GM23338 (cell line): Measurements from ENCODE around the gene ADAP1. TPM values are rescaled to one million over a fixed set of nuclear protein-coding genes. Genes with fewer than 3 reads are reported as not detected.
A peak's percentile ranks its signal among the peaks of the same experiment; 100 is the strongest.

Experiments used
- ATAC-seq: fragments of 200-7000 bp; cut with Tn5 transposase; 3 replicates; pipeline ENCODE4 v1.9.1; 2020
- DNase-seq: peaks from one replicate; pipeline ENCODE4 v3.0.0-alpha.2; 2015; ENCODE audit warnings: low spot score
- H2AFZ ChIP-seq: fragments of 200-600 bp; sonication (generic); 2 replicates; pipeline ENCODE4 v1.8.0; 2016; ENCODE audit warnings: antibody characterized with exemption, mild to moderate bottlenecking, moderate library complexity
- H3F3A ChIP-seq: fragments of 200-600 bp; sonication (generic); replicated peaks from 2 replicates; pipeline ENCODE4 v1.8.0; 2017; ENCODE audit warnings: antibody characterized with exemption, mixed run types, low read depth
- H3K27ac ChIP-seq: fragments of 200-600 bp; sonication (generic); 2 replicates; pipeline ENCODE4 v1.6.1; 2016; ENCODE audit warnings: low read depth
- H3K27me3 ChIP-seq: fragments of 200-600 bp; sonication (generic); 2 replicates; pipeline ENCODE4 v1.8.0; 2016; ENCODE audit warnings: mild to moderate bottlenecking, mixed run types, moderate library complexity; ENCODE audit not compliant: insufficient read depth
- H3K36me3 ChIP-seq: fragments of 200-600 bp; sonication (generic); 2 replicates; pipeline ENCODE4 v1.8.0; 2016; ENCODE audit warnings: mild to moderate bottlenecking; ENCODE audit not compliant: insufficient read depth
- H3K4me1 ChIP-seq: fragments of 200-600 bp; sonication (generic); 2 replicates; pipeline ENCODE4 v1.8.0; 2016; ENCODE audit warnings: mild to moderate bottlenecking, moderate library complexity; ENCODE audit not compliant: insufficient read depth
- H3K4me2 ChIP-seq: fragments of 200-600 bp; sonication (generic); 2 replicates; pipeline ENCODE4 v1.7.1; 2017; ENCODE audit warnings: mixed run types
- H3K4me3 ChIP-seq: fragments of 200-600 bp; sonication (generic); 2 replicates; pipeline ENCODE4 v1.6.1; 2016; ENCODE audit warnings: mixed run types
- H3K79me2 ChIP-seq: fragments of 200-600 bp; sonication (generic); replicated peaks from 2 replicates; pipeline ENCODE4 v1.8.0; 2017; ENCODE audit warnings: mild to moderate bottlenecking; ENCODE audit not compliant: insufficient read depth
- H3K9me2 ChIP-seq: fragments of 200-600 bp; sonication (generic); 2 replicates; pipeline ENCODE4 v1.8.0; 2017; ENCODE audit not compliant: insufficient read depth
- H4K20me1 ChIP-seq: fragments of 200-600 bp; sonication (generic); replicated peaks from 2 replicates; pipeline ENCODE4 v1.8.0; 2017; ENCODE audit warnings: mild to moderate bottlenecking; ENCODE audit not compliant: insufficient read depth
- H3K27ac Mint-ChIP-seq: 2 replicates; pipeline ENCODE4 v1.8.0; 2020; ENCODE audit warnings: inconsistent platforms, mild to moderate bottlenecking, moderate library complexity, mixed read lengths
- H3K27me3 Mint-ChIP-seq: 3 replicates; pipeline ENCODE4 v1.8.0; 2022; ENCODE audit warnings: low read depth, mild to moderate bottlenecking, moderate library complexity, mixed read lengths, inconsistent platforms; ENCODE audit not compliant: insufficient read depth, poor library complexity
- H3K36me3 Mint-ChIP-seq: 3 replicates; pipeline ENCODE4 v1.8.0; 2021; ENCODE audit warnings: low read depth, mild to moderate bottlenecking, inconsistent platforms, moderate library complexity, mixed read lengths
- H3K4me1 Mint-ChIP-seq: 3 replicates; pipeline ENCODE4 v1.8.0; 2020; ENCODE audit warnings: mild to moderate bottlenecking, inconsistent platforms, mixed read lengths
- H3K4me3 Mint-ChIP-seq: 3 replicates; pipeline ENCODE4 v1.8.0; 2021; ENCODE audit warnings: moderate library complexity, mild to moderate bottlenecking, inconsistent platforms, mixed read lengths
- H3K9me3 Mint-ChIP-seq: 3 replicates; pipeline ENCODE4 v1.8.0; 2020; ENCODE audit warnings: moderate library complexity, mild to moderate bottlenecking, inconsistent platforms, mixed read lengths
- CREB1 ChIP-seq: fragments of 250-450 bp; sonication (Bioruptor Pico); IDR thresholded peaks from 2 replicates; pipeline ENCODE4 v1.5.0; 2020; ENCODE audit warnings: low read depth, mild to moderate bottlenecking, moderate library complexity
- EZH2phosphoT487 ChIP-seq: fragments of 200-600 bp; sonication (generic); IDR thresholded peaks from one replicate; pipeline ENCODE4 v1.8.1; 2018; ENCODE audit warnings: antibody characterized with exemption; ENCODE audit not compliant: unreplicated experiment
- JUNB ChIP-seq: IDR thresholded peaks from one replicate; pipeline ENCODE4 v1.6.1; 2016; ENCODE audit warnings: antibody characterized with exemption; ENCODE audit not compliant: unreplicated experiment
- STAT1 ChIP-seq: IDR thresholded peaks from one replicate; pipeline ENCODE4 v1.6.1; 2016; ENCODE audit warnings: antibody characterized with exemption; ENCODE audit not compliant: unreplicated experiment
- ZNF331 ChIP-seq: fragments of 250-450 bp; sonication (Bioruptor Pico); IDR thresholded peaks from 2 replicates; pipeline ENCODE4 v1.5.0; 2020; ENCODE audit warnings: low read depth, mild to moderate bottlenecking, moderate library complexity
- polyA plus RNA-seq: library from polyadenylated mRNA; unstranded; fragments of >200 nt; fragmentation: Nextera tagmentation; extraction: Ambion mirVana; gene quantifications from 2 replicates; pipeline ENCODE4 v1.2.1, GENCODE V29; 2016
- total RNA-seq: library from RNA; depleted of rRNA; stranded (reverse); fragments of >200 nt; shearing (Covaris generic); gene quantifications from 2 replicates; pipeline ENCODE4 v1.2.3, GENCODE V29; 2014
- TF ChIP-seq, protein P1 (sequence below): IDR thresholded peaks from 2 replicates; pipeline ENCODE4 v1.6.1; 2016; ENCODE audit warnings: antibody characterized with exemption
- TF ChIP-seq, protein P2 (sequence below): IDR thresholded peaks from one replicate; pipeline ENCODE4 v1.6.1; 2018; ENCODE audit warnings: antibody characterized with exemption; ENCODE audit not compliant: unreplicated experiment
- TF ChIP-seq, protein P3 (sequence below): fragments of 250-450 bp; sonication (Bioruptor Pico); IDR thresholded peaks from 2 replicates; pipeline ENCODE4 v1.5.0; 2020; ENCODE audit warnings: mild to moderate bottlenecking, moderate library complexity

The ADAP1 gene
- total and polyA plus RNA-seq, 2 experiments from 2014 or later = 2.2 to 9.6 TPM

DNA sequence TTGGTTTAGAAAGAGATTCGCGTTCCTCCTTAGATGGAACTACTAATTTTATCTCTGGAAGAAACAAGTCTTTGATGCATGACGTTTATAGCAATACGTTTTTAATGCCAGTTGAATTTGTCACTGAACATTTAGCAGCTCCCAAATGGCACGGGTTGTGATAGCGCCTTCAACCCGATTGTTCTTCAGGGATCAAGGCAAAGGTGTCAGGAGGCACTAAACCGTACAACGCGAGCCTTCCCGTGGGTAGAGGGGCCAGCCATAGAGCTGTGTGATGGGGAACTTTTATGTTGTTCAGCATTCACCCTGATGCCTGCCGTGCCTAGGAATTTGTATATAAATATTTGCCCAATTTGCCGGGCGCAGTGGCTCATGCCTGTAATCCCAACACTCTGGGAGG is 74.8 kb downstream of the ADAP1 start (continued):
- TF ChIP-seq, protein P1, sequence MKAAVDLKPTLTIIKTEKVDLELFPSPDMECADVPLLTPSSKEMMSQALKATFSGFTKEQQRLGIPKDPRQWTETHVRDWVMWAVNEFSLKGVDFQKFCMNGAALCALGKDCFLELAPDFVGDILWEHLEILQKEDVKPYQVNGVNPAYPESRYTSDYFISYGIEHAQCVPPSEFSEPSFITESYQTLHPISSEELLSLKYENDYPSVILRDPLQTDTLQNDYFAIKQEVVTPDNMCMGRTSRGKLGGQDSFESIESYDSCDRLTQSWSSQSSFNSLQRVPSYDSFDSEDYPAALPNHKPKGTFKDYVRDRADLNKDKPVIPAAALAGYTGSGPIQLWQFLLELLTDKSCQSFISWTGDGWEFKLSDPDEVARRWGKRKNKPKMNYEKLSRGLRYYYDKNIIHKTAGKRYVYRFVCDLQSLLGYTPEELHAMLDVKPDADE = no peak
- TF ChIP-seq EZH2phosphoT487 (no peak), STAT1 (no peak)

DNA sequence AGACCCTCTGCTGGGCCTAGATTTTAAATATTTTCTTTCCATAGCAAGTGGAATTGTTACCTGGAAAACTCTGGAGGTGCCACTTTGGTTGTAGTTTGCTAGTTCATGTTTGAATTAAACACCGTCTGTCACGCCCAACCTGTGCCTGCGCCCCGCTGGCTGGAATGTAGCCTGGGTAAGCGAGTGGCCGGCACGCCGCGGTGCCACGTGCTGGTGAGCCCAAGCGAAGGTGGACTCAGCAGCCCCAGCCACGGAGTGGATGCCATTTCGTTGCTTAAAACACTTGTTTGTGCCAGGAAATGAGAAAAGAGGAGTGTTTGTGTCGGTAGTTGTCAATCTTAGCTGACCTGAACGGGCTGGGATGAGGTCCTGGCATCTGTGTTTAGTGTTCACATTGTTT is 75.4 kb downstream of the ADAP1 start:
- Histone ChIP-seq H3K4me3 (no peak overlapping the region), H2AFZ (no peak overlapping the region), H4K20me1 (peaks cover 39% of the 10 kb centered on the region), H3F3A (peaks cover 13% of the 10 kb centered on the region), H3K4me1 (peaks cover 5% of the 10 kb centered on the region; the same call in 1 of the 2 replicates), H3K79me2 (peaks cover 71% of the 10 kb centered on the region), H3K9me2 (no peaks in the 10 kb centered on the region), H3K36me3 (no peaks in the 10 kb centered on the region; the same call in 1 of the 2 replicates), H3K27ac (0 out of 2 replicates have a peak overlapping the region, but pooled peaks have one; percentile 26), H3K27me3 (no peaks in the 10 kb centered on the region), H3K4me2 (no peak overlapping the region)
- no peaks in the 10 kb centered on the region; the same call in 2 of the 3 replicates for H3K9me3 Mint-ChIP-seq
- H3K27me3 Mint-ChIP-seq = peaks cover 2% of the 10 kb centered on the region
- H3K4me3 Mint-ChIP-seq = peak overlapping the region; percentile 88
- no peak for DNase-seq
- TF ChIP-seq CREB1 = no peak
- TF ChIP-seq EZH2phosphoT487 = no peak
- no peak for TF ChIP-seq ZNF331 (CRISPR knock-in tag)
- TF ChIP-seq JUNB = no peak
- TF ChIP-seq, protein P2, sequence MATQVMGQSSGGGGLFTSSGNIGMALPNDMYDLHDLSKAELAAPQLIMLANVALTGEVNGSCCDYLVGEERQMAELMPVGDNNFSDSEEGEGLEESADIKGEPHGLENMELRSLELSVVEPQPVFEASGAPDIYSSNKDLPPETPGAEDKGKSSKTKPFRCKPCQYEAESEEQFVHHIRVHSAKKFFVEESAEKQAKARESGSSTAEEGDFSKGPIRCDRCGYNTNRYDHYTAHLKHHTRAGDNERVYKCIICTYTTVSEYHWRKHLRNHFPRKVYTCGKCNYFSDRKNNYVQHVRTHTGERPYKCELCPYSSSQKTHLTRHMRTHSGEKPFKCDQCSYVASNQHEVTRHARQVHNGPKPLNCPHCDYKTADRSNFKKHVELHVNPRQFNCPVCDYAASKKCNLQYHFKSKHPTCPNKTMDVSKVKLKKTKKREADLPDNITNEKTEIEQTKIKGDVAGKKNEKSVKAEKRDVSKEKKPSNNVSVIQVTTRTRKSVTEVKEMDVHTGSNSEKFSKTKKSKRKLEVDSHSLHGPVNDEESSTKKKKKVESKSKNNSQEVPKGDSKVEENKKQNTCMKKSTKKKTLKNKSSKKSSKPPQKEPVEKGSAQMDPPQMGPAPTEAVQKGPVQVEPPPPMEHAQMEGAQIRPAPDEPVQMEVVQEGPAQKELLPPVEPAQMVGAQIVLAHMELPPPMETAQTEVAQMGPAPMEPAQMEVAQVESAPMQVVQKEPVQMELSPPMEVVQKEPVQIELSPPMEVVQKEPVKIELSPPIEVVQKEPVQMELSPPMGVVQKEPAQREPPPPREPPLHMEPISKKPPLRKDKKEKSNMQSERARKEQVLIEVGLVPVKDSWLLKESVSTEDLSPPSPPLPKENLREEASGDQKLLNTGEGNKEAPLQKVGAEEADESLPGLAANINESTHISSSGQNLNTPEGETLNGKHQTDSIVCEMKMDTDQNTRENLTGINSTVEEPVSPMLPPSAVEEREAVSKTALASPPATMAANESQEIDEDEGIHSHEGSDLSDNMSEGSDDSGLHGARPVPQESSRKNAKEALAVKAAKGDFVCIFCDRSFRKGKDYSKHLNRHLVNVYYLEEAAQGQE = no peak
- TF ChIP-seq, protein P3, sequence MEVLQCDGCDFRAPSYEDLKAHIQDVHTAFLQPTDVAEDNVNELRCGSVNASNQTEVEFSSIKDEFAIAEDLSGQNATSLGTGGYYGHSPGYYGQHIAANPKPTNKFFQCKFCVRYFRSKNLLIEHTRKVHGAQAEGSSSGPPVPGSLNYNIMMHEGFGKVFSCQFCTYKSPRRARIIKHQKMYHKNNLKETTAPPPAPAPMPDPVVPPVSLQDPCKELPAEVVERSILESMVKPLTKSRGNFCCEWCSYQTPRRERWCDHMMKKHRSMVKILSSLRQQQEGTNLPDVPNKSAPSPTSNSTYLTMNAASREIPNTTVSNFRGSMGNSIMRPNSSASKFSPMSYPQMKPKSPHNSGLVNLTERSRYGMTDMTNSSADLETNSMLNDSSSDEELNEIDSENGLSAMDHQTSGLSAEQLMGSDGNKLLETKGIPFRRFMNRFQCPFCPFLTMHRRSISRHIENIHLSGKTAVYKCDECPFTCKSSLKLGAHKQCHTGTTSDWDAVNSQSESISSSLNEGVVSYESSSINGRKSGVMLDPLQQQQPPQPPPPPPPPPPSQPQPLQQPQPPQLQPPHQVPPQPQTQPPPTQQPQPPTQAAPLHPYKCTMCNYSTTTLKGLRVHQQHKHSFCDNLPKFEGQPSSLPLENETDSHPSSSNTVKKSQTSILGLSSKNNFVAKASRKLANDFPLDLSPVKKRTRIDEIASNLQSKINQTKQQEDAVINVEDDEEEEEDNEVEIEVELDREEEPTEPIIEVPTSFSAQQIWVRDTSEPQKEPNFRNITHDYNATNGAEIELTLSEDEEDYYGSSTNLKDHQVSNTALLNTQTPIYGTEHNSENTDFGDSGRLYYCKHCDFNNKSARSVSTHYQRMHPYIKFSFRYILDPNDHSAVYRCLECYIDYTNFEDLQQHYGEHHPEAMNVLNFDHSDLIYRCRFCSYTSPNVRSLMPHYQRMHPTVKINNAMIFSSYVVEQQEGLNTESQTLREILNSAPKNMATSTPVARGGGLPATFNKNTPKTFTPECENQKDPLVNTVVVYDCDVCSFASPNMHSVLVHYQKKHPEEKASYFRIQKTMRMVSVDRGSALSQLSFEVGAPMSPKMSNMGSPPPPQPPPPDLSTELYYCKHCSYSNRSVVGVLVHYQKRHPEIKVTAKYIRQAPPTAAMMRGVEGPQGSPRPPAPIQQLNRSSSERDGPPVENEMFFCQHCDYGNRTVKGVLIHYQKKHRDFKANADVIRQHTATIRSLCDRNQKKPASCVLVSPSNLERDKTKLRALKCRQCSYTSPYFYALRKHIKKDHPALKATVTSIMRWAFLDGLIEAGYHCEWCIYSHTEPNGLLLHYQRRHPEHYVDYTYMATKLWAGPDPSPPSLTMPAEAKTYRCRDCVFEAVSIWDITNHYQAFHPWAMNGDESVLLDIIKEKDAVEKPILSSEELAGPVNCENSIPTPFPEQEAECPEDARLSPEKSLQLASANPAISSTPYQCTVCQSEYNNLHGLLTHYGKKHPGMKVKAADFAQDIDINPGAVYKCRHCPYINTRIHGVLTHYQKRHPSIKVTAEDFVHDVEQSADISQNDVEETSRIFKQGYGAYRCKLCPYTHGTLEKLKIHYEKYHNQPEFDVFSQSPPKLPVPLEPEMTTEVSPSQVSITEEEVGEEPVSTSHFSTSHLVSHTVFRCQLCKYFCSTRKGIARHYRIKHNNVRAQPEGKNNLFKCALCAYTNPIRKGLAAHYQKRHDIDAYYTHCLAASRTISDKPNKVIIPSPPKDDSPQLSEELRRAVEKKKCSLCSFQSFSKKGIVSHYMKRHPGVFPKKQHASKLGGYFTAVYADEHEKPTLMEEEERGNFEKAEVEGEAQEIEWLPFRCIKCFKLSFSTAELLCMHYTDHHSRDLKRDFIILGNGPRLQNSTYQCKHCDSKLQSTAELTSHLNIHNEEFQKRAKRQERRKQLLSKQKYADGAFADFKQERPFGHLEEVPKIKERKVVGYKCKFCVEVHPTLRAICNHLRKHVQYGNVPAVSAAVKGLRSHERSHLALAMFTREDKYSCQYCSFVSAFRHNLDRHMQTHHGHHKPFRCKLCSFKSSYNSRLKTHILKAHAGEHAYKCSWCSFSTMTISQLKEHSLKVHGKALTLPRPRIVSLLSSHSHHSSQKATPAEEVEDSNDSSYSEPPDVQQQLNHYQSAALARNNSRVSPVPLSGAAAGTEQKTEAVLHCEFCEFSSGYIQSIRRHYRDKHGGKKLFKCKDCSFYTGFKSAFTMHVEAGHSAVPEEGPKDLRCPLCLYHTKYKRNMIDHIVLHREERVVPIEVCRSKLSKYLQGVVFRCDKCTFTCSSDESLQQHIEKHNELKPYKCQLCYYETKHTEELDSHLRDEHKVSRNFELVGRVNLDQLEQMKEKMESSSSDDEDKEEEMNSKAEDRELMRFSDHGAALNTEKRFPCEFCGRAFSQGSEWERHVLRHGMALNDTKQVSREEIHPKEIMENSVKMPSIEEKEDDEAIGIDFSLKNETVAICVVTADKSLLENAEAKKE (CRISPR knock-in tag) = no peak
- peaks cover 28% of the 10 kb centered on the region for H3K36me3 Mint-ChIP-seq
- peaks cover 15% of the 10 kb centered on the region for H3K4me1 Mint-ChIP-seq
- no peak for ATAC-seq
- no peak overlapping the region for H3K27ac Mint-ChIP-seq
